NCI-H2196 (cell line): ENCODE measurements around the gene MRPL50.

ENCODE experiments used
- DNase-seq: peaks from one replicate; lab custom pipeline; 2025; ENCODE audit not compliant: unreplicated experiment; lab: John Stamatoyannopoulos, UW

The MRPL50 gene

GRCh38 chr9:101342595-101342994 lies 55.8 kb downstream of the MRPL50 start:
- DNase-seq, result no peak

GRCh38 chr9:101341958-101342357 lies 56.5 kb downstream of the MRPL50 start:
- DNase-seq, result no peak
